H1 (cell line): ENCODE results near the gene EIPR1. TPM values are rescaled to one million over a fixed set of nuclear protein-coding genes. Genes with fewer than 3 reads are reported as not detected.

Experiments
- CTCF ChIA-PET: fragments of 300-600 bp; sonication (Branson Sonifier 250); formaldehyde crosslinking; loops from one replicate; lab custom pipeline; 2021; ENCODE audit not compliant: partially characterized antibody; lab: Charles Lee
- POLR2A ChIA-PET: fragments of 300-600 bp; sonication (Branson Sonifier 250); formaldehyde crosslinking; loops from one replicate; lab custom pipeline; 2021; ENCODE audit warnings: inconsistent platforms; ENCODE audit not compliant: partially characterized antibody; lab: Charles Lee
- DNase-seq, 2 experiments: peaks; one replicate each; pipeline versions ENCODE4 v3.0.0 to v3.0.0-alpha.2; 2010 to 2022; ENCODE audit warnings: low spot score in 2 of 2, low read depth in 1 of 2, mixed read lengths in 1 of 2
- FAIRE-seq: peaks from 2 replicates; lab custom pipeline; 2011; peaks lifted over from hg19 to GRCh38; lab: Jason Lieb, UNC
- H2AFZ ChIP-seq: 2 replicates; pipeline ENCODE4 v1.8.1; 2012; ENCODE audit warnings: low read length, inconsistent platforms
- H2AK5ac ChIP-seq: 2 replicates; pipeline ENCODE4 v1.6.1; 2013; ENCODE audit warnings: low read depth, low read length
- H2BK120ac ChIP-seq: replicated peaks from 2 replicates; pipeline ENCODE3; 2013; ENCODE audit warnings: low read depth, low read length, inconsistent platforms
- H2BK12ac ChIP-seq: 2 replicates; pipeline ENCODE4 v1.6.1; 2013; ENCODE audit warnings: low read depth, low read length
- H2BK15ac ChIP-seq: 2 replicates; pipeline ENCODE4 v1.6.1; 2013; ENCODE audit warnings: low read length
- H2BK20ac ChIP-seq: 2 replicates; pipeline ENCODE4 v1.6.1; 2013; ENCODE audit warnings: low read length
- H2BK5ac ChIP-seq: 2 replicates; pipeline ENCODE4 v1.6.1; 2013; ENCODE audit warnings: low read depth, low read length
- H3K14ac ChIP-seq: 2 replicates; pipeline ENCODE4 v1.6.1; 2013; ENCODE audit warnings: inconsistent platforms; ENCODE audit not compliant: insufficient read length
- H3K18ac ChIP-seq: 2 replicates; pipeline ENCODE4 v1.6.1; 2013; ENCODE audit warnings: low read length; ENCODE audit errors: extremely low read depth
- H3K23ac ChIP-seq: 2 replicates; pipeline ENCODE4 v1.6.1; 2013; ENCODE audit warnings: inconsistent platforms; ENCODE audit not compliant: insufficient read length
- H3K23me2 ChIP-seq: 2 replicates; pipeline ENCODE4 v1.6.1; 2013; ENCODE audit warnings: low read depth, low read length
- H3K27ac ChIP-seq: 2 replicates; pipeline ENCODE4 v1.6.1; 2011; ENCODE audit warnings: low read depth, low read length, inconsistent platforms
- H3K27me3 ChIP-seq, 4 experiments: replicated peaks in 1 of 4; 1 replicate in 1 of 4; 2 replicates in 3 of 4; pipeline versions ENCODE4 v1.6.1 to v1.8.1; 2011 to 2013; ENCODE audit warnings: low read length in 3 of 4, mild to moderate bottlenecking in 3 of 4, inconsistent platforms in 2 of 4, mixed read lengths in 2 of 4, moderate library complexity in 1 of 4; ENCODE audit not compliant: control insufficient read depth in 3 of 4, insufficient read depth in 3 of 4; ENCODE audit errors: extremely low read depth in 1 of 4
- H3K36me3 ChIP-seq, 4 experiments: 2 replicates each; pipeline versions ENCODE4 v1.6.1 to v1.8.1; 2011 to 2013; ENCODE audit warnings: mild to moderate bottlenecking in 4 of 4, low read length in 3 of 4, moderate library complexity in 2 of 4, control low read depth in 1 of 4, inconsistent platforms in 1 of 4; ENCODE audit not compliant: insufficient read depth in 4 of 4, control insufficient read depth in 2 of 4
- H3K4ac ChIP-seq: replicated peaks from 2 replicates; pipeline ENCODE3; 2013; ENCODE audit warnings: low read length, low read depth, mixed read lengths, inconsistent platforms; ENCODE audit not compliant: insufficient read length
- H3K4me1 ChIP-seq, 4 experiments: replicated peaks in 1 of 4; 1 replicate in 1 of 4; 2 replicates in 3 of 4; pipeline versions ENCODE4 v1.6.1 to v1.8.1; 2011 to 2013; ENCODE audit warnings: low read length in 3 of 4, inconsistent platforms in 2 of 4, mixed read lengths in 1 of 4; ENCODE audit not compliant: insufficient read depth in 4 of 4, control insufficient read depth in 3 of 4
- H3K4me2 ChIP-seq, 2 experiments: 2 replicates each; pipeline versions ENCODE4 v1.6.1 to v1.8.1; 2011 to 2013; ENCODE audit warnings: low read depth in 2 of 2, low read length in 2 of 2, control low read depth in 1 of 2, inconsistent platforms in 1 of 2, mild to moderate bottlenecking in 1 of 2; ENCODE audit not compliant: insufficient read depth in 1 of 2
- H3K4me3 ChIP-seq, 4 experiments: fragments of 200-600, 300-600 bp in 1 of 4; sonication (generic), shearing (Covaris generic), sonication (Bioruptor Twin) in 1 of 4; 2 replicates each; pipeline versions ENCODE4 v1.5.1 to v1.8.1; 2011 to 2016; ENCODE audit warnings: low read length in 4 of 4, low read depth in 3 of 4, control low read depth in 2 of 4, inconsistent platforms in 2 of 4, mild to moderate bottlenecking in 2 of 4, mixed read lengths in 1 of 4, moderate library complexity in 1 of 4; ENCODE audit not compliant: insufficient read depth in 2 of 4; ENCODE audit errors: extremely low read depth in 1 of 4
- H3K56ac ChIP-seq: replicated peaks from 2 replicates; pipeline ENCODE3; 2013; ENCODE audit warnings: low read depth, mild to moderate bottlenecking, mixed read lengths, low read length, inconsistent platforms; ENCODE audit not compliant: insufficient read length
- H3K79me1 ChIP-seq: 2 replicates; pipeline ENCODE4 v1.6.1; 2013; ENCODE audit warnings: low read depth, low read length, control low read depth
- H3K79me2 ChIP-seq, 2 experiments: 2 replicates each; pipeline versions ENCODE4 v1.6.1 to v1.8.1; 2012 to 2013; ENCODE audit warnings: low read length in 2 of 2, mild to moderate bottlenecking in 2 of 2, inconsistent platforms in 1 of 2; ENCODE audit not compliant: insufficient read depth in 2 of 2, control insufficient read depth in 1 of 2
- H3K9ac ChIP-seq, 4 experiments: replicated peaks in 1 of 4; 1 replicate in 1 of 4; 2 replicates in 3 of 4; pipeline versions ENCODE4 v1.6.1 to v1.8.1; 2011 to 2013; ENCODE audit warnings: low read depth in 3 of 4, low read length in 3 of 4, control low read depth in 2 of 4, mild to moderate bottlenecking in 2 of 4, moderate library complexity in 2 of 4, inconsistent platforms in 1 of 4; ENCODE audit errors: extremely low read depth in 1 of 4
- H3K9me3 ChIP-seq, 2 experiments: 2 replicates each; pipeline versions ENCODE4 v1.6.1 to v1.8.1; 2012 to 2013; ENCODE audit warnings: mild to moderate bottlenecking in 2 of 2, moderate library complexity in 2 of 2, control low read depth in 1 of 2, inconsistent platforms in 1 of 2, low read depth in 1 of 2, low read length in 1 of 2, mixed read lengths in 1 of 2; ENCODE audit not compliant: insufficient read depth in 2 of 2
- H4K20me1 ChIP-seq, 2 experiments: replicated peaks in 1 of 2; 2 replicates each; pipeline versions ENCODE3 to v1.8.1; 2011 to 2013; ENCODE audit warnings: inconsistent platforms in 2 of 2, low read length in 2 of 2, mild to moderate bottlenecking in 1 of 2; ENCODE audit not compliant: insufficient read depth in 2 of 2, control insufficient read depth in 1 of 2
- H4K5ac ChIP-seq: 2 replicates; pipeline ENCODE4 v1.6.1; 2013; ENCODE audit warnings: low read length, low read depth, mixed read lengths, inconsistent platforms; ENCODE audit not compliant: insufficient read length
- H4K8ac ChIP-seq: 2 replicates; pipeline ENCODE4 v1.8.0; 2013; ENCODE audit warnings: mild to moderate bottlenecking, moderate library complexity, low read length, inconsistent platforms; ENCODE audit not compliant: insufficient read depth; ENCODE audit errors: extremely low read depth
- H4K91ac ChIP-seq: replicated peaks from 2 replicates; pipeline ENCODE3; 2013; ENCODE audit warnings: low read length, mixed read lengths, inconsistent platforms; ENCODE audit not compliant: insufficient read length
- EP300 ChIP-seq, 2 experiments: IDR thresholded peaks; 1 replicate in 1 of 2; 2 replicates in 1 of 2; pipeline ENCODE4 v1.6.1; 2011 to 2012; ENCODE audit warnings: low read depth in 2 of 2, low read length in 2 of 2, mild to moderate bottlenecking in 2 of 2, borderline replicate concordance in 1 of 2, inconsistent platforms in 1 of 2, moderate library complexity in 1 of 2
- GTF2F1 ChIP-seq: IDR thresholded peaks from 2 replicates; pipeline ENCODE4 v1.6.1; 2012; ENCODE audit warnings: low read depth, low read length, improper control_type of control experiment, borderline replicate concordance
- JUND ChIP-seq: IDR thresholded peaks from 2 replicates; pipeline ENCODE4 v1.6.1; 2011; ENCODE audit warnings: mild to moderate bottlenecking, improper control_type of control experiment, low read length
- RXRA ChIP-seq: IDR thresholded peaks from 2 replicates; pipeline ENCODE4 v1.6.1; 2011; ENCODE audit warnings: low read depth, mild to moderate bottlenecking, low read length, moderate library complexity; ENCODE audit not compliant: insufficient read depth
- SIN3A ChIP-seq, 2 experiments: IDR thresholded peaks in 1 of 2; conservative IDR thresholded peaks in 1 of 2; 2 replicates each; pipeline ENCODE4 v1.6.1; 2011 to 2012; ENCODE audit warnings: low read length in 2 of 2, improper control_type of control experiment in 1 of 2, low read depth in 1 of 2, mild to moderate bottlenecking in 1 of 2
- TEAD4 ChIP-seq: IDR thresholded peaks from 2 replicates; pipeline ENCODE4 v1.6.1; 2012; ENCODE audit warnings: low read depth, low read length, inconsistent platforms, mixed read lengths
- WGBS, 2 experiments: shearing (Covaris generic) in 1 of 2; methylation state at CpG; one replicate each; pipeline versions ENCODE4 v1.1.6 to v1.1.7; 2013 to 2015; ENCODE audit warnings: low lambda C conversion rate in 2 of 2, mixed read lengths in 2 of 2, inconsistent platforms in 1 of 2, low coverage in 1 of 2, missing lambda C conversion rate in 1 of 2; ENCODE audit not compliant: insufficient replicate concordance in 2 of 2, insufficient coverage in 1 of 2, insufficient read length in 1 of 2; ENCODE audit errors: extremely low coverage in 1 of 2, missing lambda C conversion rate in 1 of 2; 5-methylcytosine and 5-hydroxymethylcytosine counted together
- polyA plus RNA-seq, 7 experiments: library from polyadenylated mRNA; depleted of rRNA in 3 of 7; stranded (reverse) in 5 of 7; unstranded in 2 of 7; fragments of >200 nt in 5 of 7; fragments of 200-250 nt in 2 of 7; gene quantifications; 1 replicate in 5 of 7; 2 replicates in 1 of 7; 4 replicates in 1 of 7; pipeline versions ENCODE4 v1.2.1 to v1.2.3, GENCODE V29; 2011 to 2013; ENCODE audit warnings: missing spikeins in 2 of 7, mixed read lengths in 2 of 7
- total RNA-seq: library from RNA; stranded (reverse); fragmentation: NEBNext Ultra II Directional; extraction: Animal tissue kit (Norgen Biotek cat#: 25700); gene quantifications from 2 replicates; pipeline ENCODE4 v1.2.1, GENCODE V29; 2021

The EIPR1 gene
- total and polyA plus RNA-seq, 2 of the 8 experiments (the other 6 are each of a cell fraction or from before 2014, with no cell fraction given), result 26.3 to 56.4 TPM

DNA sequence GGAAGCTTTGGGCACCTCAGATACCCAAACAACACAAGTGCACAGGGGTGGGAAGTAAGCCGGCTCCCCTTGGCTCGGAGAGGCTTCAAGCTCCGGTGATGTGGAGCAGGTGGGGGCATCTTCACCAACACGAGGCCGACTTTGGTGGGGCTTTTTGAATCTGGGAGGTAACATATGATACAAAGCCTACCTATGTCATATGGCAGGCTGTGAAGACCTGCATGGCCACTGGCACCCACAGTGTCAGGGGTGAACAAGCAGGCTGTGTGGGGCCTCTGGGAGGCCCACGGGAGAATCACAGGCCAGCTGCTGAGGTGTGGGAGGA is 109.0 kb downstream of the EIPR1 start:
- H3K23ac ChIP-seq, result no peak overlapping the region
- no peak overlapping the region for H2AFZ ChIP-seq
- H2BK15ac ChIP-seq, result no peak overlapping the region
- no peaks in the 10 kb centered on the region for H3K23me2 ChIP-seq
- no peak overlapping the region for H3K4me3 ChIP-seq
- H3K4me1 ChIP-seq, result peaks cover 9 to 24% (median 16%) of the 10 kb centered on the region in 4 experiments
- TF ChIP-seq JUND (no peak), SIN3A (conservative IDR thresholded peaks at IDR 0.05 in 1 of 2, IDR thresholded peaks at IDR 0.05 in 1 of 2; ENCODE audit: low read depth in 1 of 2, low read length in 2 of 2) (no peak), RXRA (no peak), TEAD4 (no peak), EP300 (IDR thresholded peaks at IDR 0.05; ENCODE audit: borderline replicate concordance in 1 of 2, low read depth in 2 of 2, low read length in 2 of 2) (no peak), GTF2F1 (no peak)
- no peak overlapping the region for H4K91ac ChIP-seq
- H4K5ac ChIP-seq, result no peak overlapping the region
- H2BK12ac ChIP-seq, result no peak overlapping the region
- CTCF ChIA-PET, result interaction anchor here (1.0 to 1.1 kb wide), 2 partner anchors 7 to 194 kb away, joined by 3 read pairs; no protein-coding TSS in a partner anchor
- DNase-seq (no peak), FAIRE-seq (no peak)
- H3K27me3 ChIP-seq, result peaks cover 0 to 7% (median 3%) of the 10 kb centered on the region in 4 experiments; a peak in 2 of 7 replicates
- no peaks in the 10 kb centered on the region for H3K36me3 ChIP-seq
- H2BK20ac ChIP-seq, result no peak overlapping the region
- no peak overlapping the region for H3K56ac ChIP-seq
- H3K14ac ChIP-seq, result no peak overlapping the region
- POLR2A ChIA-PET, result interaction anchor here (1.8 kb wide), 1 partner anchor 20 kb away, joined by 4 read pairs; no protein-coding TSS in a partner anchor
- H4K8ac ChIP-seq, result no peak overlapping the region
- H3K9ac ChIP-seq, result no peak overlapping the region
- H4K20me1 ChIP-seq, result peaks cover 2 to 10% of the 10 kb centered on the region in 2 experiments
- H2BK5ac ChIP-seq, result no peak overlapping the region
- no peak overlapping the region for H3K4ac ChIP-seq
- H3K18ac ChIP-seq, result no peak overlapping the region
- H2BK120ac ChIP-seq, result no peak overlapping the region
- H3K79me1 ChIP-seq, result peaks cover 4% of the 10 kb centered on the region; the same call in 1 of the 2 replicates
- 0 out of 4 replicates have a peak, but pooled peaks cover 0 to 4% of the 10 kb centered on the region in 2 experiments for H3K79me2 ChIP-seq
- no peak overlapping the region; the same call in 1 of the 2 replicates for H2AK5ac ChIP-seq
- H3K9me3 ChIP-seq, result no peaks in the 10 kb centered on the region
- no peak overlapping the region for H3K27ac ChIP-seq
- 94% methylated on average over 6 of the region's 6 CpGs; no CpG with 5 or more reads in 1 of the 2 experiments for WGBS, 2 experiments
- H3K4me2 ChIP-seq, result no peak overlapping the region
